H1 (cell line): ENCODE results near the gene OTOS. TPM values are rescaled to one million over a fixed set of nuclear protein-coding genes. Genes with fewer than 3 reads are reported as not detected.

Source experiments
- CTCF ChIA-PET: fragments of 300-600 bp; sonication (Branson Sonifier 250); formaldehyde crosslinking; loops from one replicate; lab custom pipeline; 2021; ENCODE audit not compliant: partially characterized antibody; lab: Charles Lee
- POLR2A ChIA-PET: fragments of 300-600 bp; sonication (Branson Sonifier 250); formaldehyde crosslinking; loops from one replicate; lab custom pipeline; 2021; ENCODE audit warnings: inconsistent platforms; ENCODE audit not compliant: partially characterized antibody; lab: Charles Lee
- DNase-seq, 2 experiments: peaks; one replicate each; pipeline versions ENCODE4 v3.0.0 to v3.0.0-alpha.2; 2010 to 2022; ENCODE audit warnings: low spot score in 2 of 2, low read depth in 1 of 2, mixed read lengths in 1 of 2
- FAIRE-seq: peaks from 2 replicates; lab custom pipeline; 2011; peaks lifted over from hg19 to GRCh38; lab: Jason Lieb, UNC
- H2AFZ ChIP-seq: 2 replicates; pipeline ENCODE4 v1.8.1; 2012; ENCODE audit warnings: low read length, inconsistent platforms
- H2AK5ac ChIP-seq: 2 replicates; pipeline ENCODE4 v1.6.1; 2013; ENCODE audit warnings: low read depth, low read length
- H2BK120ac ChIP-seq: replicated peaks from 2 replicates; pipeline ENCODE3; 2013; ENCODE audit warnings: low read depth, low read length, inconsistent platforms
- H2BK12ac ChIP-seq: 2 replicates; pipeline ENCODE4 v1.6.1; 2013; ENCODE audit warnings: low read depth, low read length
- H2BK15ac ChIP-seq: 2 replicates; pipeline ENCODE4 v1.6.1; 2013; ENCODE audit warnings: low read length
- H2BK20ac ChIP-seq: 2 replicates; pipeline ENCODE4 v1.6.1; 2013; ENCODE audit warnings: low read length
- H2BK5ac ChIP-seq: 2 replicates; pipeline ENCODE4 v1.6.1; 2013; ENCODE audit warnings: low read depth, low read length
- H3K14ac ChIP-seq: 2 replicates; pipeline ENCODE4 v1.6.1; 2013; ENCODE audit warnings: inconsistent platforms; ENCODE audit not compliant: insufficient read length
- H3K18ac ChIP-seq: 2 replicates; pipeline ENCODE4 v1.6.1; 2013; ENCODE audit warnings: low read length; ENCODE audit errors: extremely low read depth
- H3K23ac ChIP-seq: 2 replicates; pipeline ENCODE4 v1.6.1; 2013; ENCODE audit warnings: inconsistent platforms; ENCODE audit not compliant: insufficient read length
- H3K23me2 ChIP-seq: 2 replicates; pipeline ENCODE4 v1.6.1; 2013; ENCODE audit warnings: low read depth, low read length
- H3K27ac ChIP-seq: 2 replicates; pipeline ENCODE4 v1.6.1; 2011; ENCODE audit warnings: low read depth, low read length, inconsistent platforms
- H3K27me3 ChIP-seq, 4 experiments: replicated peaks in 1 of 4; 1 replicate in 1 of 4; 2 replicates in 3 of 4; pipeline versions ENCODE4 v1.6.1 to v1.8.1; 2011 to 2013; ENCODE audit warnings: low read length in 3 of 4, mild to moderate bottlenecking in 3 of 4, inconsistent platforms in 2 of 4, mixed read lengths in 2 of 4, moderate library complexity in 1 of 4; ENCODE audit not compliant: control insufficient read depth in 3 of 4, insufficient read depth in 3 of 4; ENCODE audit errors: extremely low read depth in 1 of 4
- H3K36me3 ChIP-seq, 4 experiments: 2 replicates each; pipeline versions ENCODE4 v1.6.1 to v1.8.1; 2011 to 2013; ENCODE audit warnings: mild to moderate bottlenecking in 4 of 4, low read length in 3 of 4, moderate library complexity in 2 of 4, control low read depth in 1 of 4, inconsistent platforms in 1 of 4; ENCODE audit not compliant: insufficient read depth in 4 of 4, control insufficient read depth in 2 of 4
- H3K4ac ChIP-seq: replicated peaks from 2 replicates; pipeline ENCODE3; 2013; ENCODE audit warnings: low read length, low read depth, mixed read lengths, inconsistent platforms; ENCODE audit not compliant: insufficient read length
- H3K4me1 ChIP-seq, 4 experiments: replicated peaks in 1 of 4; 1 replicate in 1 of 4; 2 replicates in 3 of 4; pipeline versions ENCODE4 v1.6.1 to v1.8.1; 2011 to 2013; ENCODE audit warnings: low read length in 3 of 4, inconsistent platforms in 2 of 4, mixed read lengths in 1 of 4; ENCODE audit not compliant: insufficient read depth in 4 of 4, control insufficient read depth in 3 of 4
- H3K4me2 ChIP-seq, 2 experiments: 2 replicates each; pipeline versions ENCODE4 v1.6.1 to v1.8.1; 2011 to 2013; ENCODE audit warnings: low read depth in 2 of 2, low read length in 2 of 2, control low read depth in 1 of 2, inconsistent platforms in 1 of 2, mild to moderate bottlenecking in 1 of 2; ENCODE audit not compliant: insufficient read depth in 1 of 2
- H3K4me3 ChIP-seq, 4 experiments: fragments of 200-600, 300-600 bp in 1 of 4; sonication (generic), shearing (Covaris generic), sonication (Bioruptor Twin) in 1 of 4; 2 replicates each; pipeline versions ENCODE4 v1.5.1 to v1.8.1; 2011 to 2016; ENCODE audit warnings: low read length in 4 of 4, low read depth in 3 of 4, control low read depth in 2 of 4, inconsistent platforms in 2 of 4, mild to moderate bottlenecking in 2 of 4, mixed read lengths in 1 of 4, moderate library complexity in 1 of 4; ENCODE audit not compliant: insufficient read depth in 2 of 4; ENCODE audit errors: extremely low read depth in 1 of 4
- H3K56ac ChIP-seq: replicated peaks from 2 replicates; pipeline ENCODE3; 2013; ENCODE audit warnings: low read depth, mild to moderate bottlenecking, mixed read lengths, low read length, inconsistent platforms; ENCODE audit not compliant: insufficient read length
- H3K79me1 ChIP-seq: 2 replicates; pipeline ENCODE4 v1.6.1; 2013; ENCODE audit warnings: low read depth, low read length, control low read depth
- H3K79me2 ChIP-seq, 2 experiments: 2 replicates each; pipeline versions ENCODE4 v1.6.1 to v1.8.1; 2012 to 2013; ENCODE audit warnings: low read length in 2 of 2, mild to moderate bottlenecking in 2 of 2, inconsistent platforms in 1 of 2; ENCODE audit not compliant: insufficient read depth in 2 of 2, control insufficient read depth in 1 of 2
- H3K9ac ChIP-seq, 4 experiments: replicated peaks in 1 of 4; 1 replicate in 1 of 4; 2 replicates in 3 of 4; pipeline versions ENCODE4 v1.6.1 to v1.8.1; 2011 to 2013; ENCODE audit warnings: low read depth in 3 of 4, low read length in 3 of 4, control low read depth in 2 of 4, mild to moderate bottlenecking in 2 of 4, moderate library complexity in 2 of 4, inconsistent platforms in 1 of 4; ENCODE audit errors: extremely low read depth in 1 of 4
- H3K9me3 ChIP-seq, 2 experiments: 2 replicates each; pipeline versions ENCODE4 v1.6.1 to v1.8.1; 2012 to 2013; ENCODE audit warnings: mild to moderate bottlenecking in 2 of 2, moderate library complexity in 2 of 2, control low read depth in 1 of 2, inconsistent platforms in 1 of 2, low read depth in 1 of 2, low read length in 1 of 2, mixed read lengths in 1 of 2; ENCODE audit not compliant: insufficient read depth in 2 of 2
- H4K20me1 ChIP-seq, 2 experiments: replicated peaks in 1 of 2; 2 replicates each; pipeline versions ENCODE3 to v1.8.1; 2011 to 2013; ENCODE audit warnings: inconsistent platforms in 2 of 2, low read length in 2 of 2, mild to moderate bottlenecking in 1 of 2; ENCODE audit not compliant: insufficient read depth in 2 of 2, control insufficient read depth in 1 of 2
- H4K5ac ChIP-seq: 2 replicates; pipeline ENCODE4 v1.6.1; 2013; ENCODE audit warnings: low read length, low read depth, mixed read lengths, inconsistent platforms; ENCODE audit not compliant: insufficient read length
- H4K8ac ChIP-seq: 2 replicates; pipeline ENCODE4 v1.8.0; 2013; ENCODE audit warnings: mild to moderate bottlenecking, moderate library complexity, low read length, inconsistent platforms; ENCODE audit not compliant: insufficient read depth; ENCODE audit errors: extremely low read depth
- H4K91ac ChIP-seq: replicated peaks from 2 replicates; pipeline ENCODE3; 2013; ENCODE audit warnings: low read length, mixed read lengths, inconsistent platforms; ENCODE audit not compliant: insufficient read length
- EGR1 ChIP-seq: IDR thresholded peaks from 2 replicates; pipeline ENCODE4 v1.6.1; 2011; ENCODE audit warnings: low read depth, low read length, borderline replicate concordance
- TCF12 ChIP-seq: IDR thresholded peaks from 2 replicates; pipeline ENCODE4 v1.6.1; 2011; ENCODE audit warnings: low read depth, mild to moderate bottlenecking, low read length
- WGBS, 2 experiments: shearing (Covaris generic) in 1 of 2; methylation state at CpG; one replicate each; pipeline versions ENCODE4 v1.1.6 to v1.1.7; 2013 to 2015; ENCODE audit warnings: low lambda C conversion rate in 2 of 2, mixed read lengths in 2 of 2, inconsistent platforms in 1 of 2, low coverage in 1 of 2, missing lambda C conversion rate in 1 of 2; ENCODE audit not compliant: insufficient replicate concordance in 2 of 2, insufficient coverage in 1 of 2, insufficient read length in 1 of 2; ENCODE audit errors: extremely low coverage in 1 of 2, missing lambda C conversion rate in 1 of 2; 5-methylcytosine and 5-hydroxymethylcytosine counted together
- polyA plus RNA-seq, 7 experiments: library from polyadenylated mRNA; depleted of rRNA in 3 of 7; stranded (reverse) in 5 of 7; unstranded in 2 of 7; fragments of >200 nt in 5 of 7; fragments of 200-250 nt in 2 of 7; gene quantifications; 1 replicate in 5 of 7; 2 replicates in 1 of 7; 4 replicates in 1 of 7; pipeline versions ENCODE4 v1.2.1 to v1.2.3, GENCODE V29; 2011 to 2013; ENCODE audit warnings: missing spikeins in 2 of 7, mixed read lengths in 2 of 7
- total RNA-seq: library from RNA; stranded (reverse); fragmentation: NEBNext Ultra II Directional; extraction: Animal tissue kit (Norgen Biotek cat#: 25700); gene quantifications from 2 replicates; pipeline ENCODE4 v1.2.1, GENCODE V29; 2021

OTOS gene
- total and polyA plus RNA-seq, 2 of the 8 experiments (the other 6 are each of a cell fraction or from before 2014, with no cell fraction given): 0.17 TPM; not detected in 1

GRCh38 chr2:240142859-240143258 is 2.4 kb upstream of the OTOS start:
- H4K5ac ChIP-seq: no peak overlapping the region
- H3K27ac ChIP-seq: no peak overlapping the region
- no peak for DNase-seq
- H3K4me2 ChIP-seq: no peak overlapping the region
- H2BK12ac ChIP-seq: no peak overlapping the region
- H3K4me3 ChIP-seq: no peak overlapping the region
- no peak overlapping the region for H2BK5ac ChIP-seq
- no peak overlapping the region for H4K8ac ChIP-seq
- H3K56ac ChIP-seq: no peak overlapping the region
- TF ChIP-seq EGR1 (no peak), TCF12 (no peak)
- H2AFZ ChIP-seq: no peak overlapping the region
- ChIA-PET POLR2A (interaction anchor here (1.5 kb wide), 1 partner anchor 10 kb away, joined by 4 read pairs; no protein-coding TSS in a partner anchor), CTCF (interaction anchor here (0.7 to 3.4 kb wide), 13 partner anchors 10 to 762 kb away, joined by 3 to 23 read pairs (median 4); partner anchors contain the start of gene OR6B2)
- H4K20me1 ChIP-seq: peaks cover 0 to 10% of the 10 kb centered on the region in 2 experiments
- no peak overlapping the region for H2BK20ac ChIP-seq
- H2BK120ac ChIP-seq: no peak overlapping the region
- peaks cover 0 to 14% (median 10%) of the 10 kb centered on the region in 4 experiments; a peak in 6 of 7 replicates for H3K4me1 ChIP-seq
- H3K18ac ChIP-seq: no peak overlapping the region
- H3K9me3 ChIP-seq: peaks cover 0 to 5% of the 10 kb centered on the region in 2 experiments; a peak in 1 of 4 replicates
- H2BK15ac ChIP-seq: no peak overlapping the region
- no peaks in the 10 kb centered on the region; a peak in 1 of 8 replicates for H3K36me3 ChIP-seq
- H2AK5ac ChIP-seq: no peak overlapping the region
- H3K79me2 ChIP-seq: no peaks in the 10 kb centered on the region
- H4K91ac ChIP-seq: peak overlapping the region; percentile 74
- no peak overlapping the region for H3K23ac ChIP-seq
- H3K9ac ChIP-seq: no peak overlapping the region
- peaks cover 6% of the 10 kb centered on the region; the same call in 1 of the 2 replicates for H3K23me2 ChIP-seq
- no peak for FAIRE-seq
- no peak overlapping the region for H3K14ac ChIP-seq
- no peaks in the 10 kb centered on the region for H3K79me1 ChIP-seq
- no peak overlapping the region for H3K4ac ChIP-seq
- 92% methylated on average over 5 of the region's 5 CpGs; no CpG with 5 or more reads in 1 of the 2 experiments for WGBS, 2 experiments
- H3K27me3 ChIP-seq: no peaks in the 10 kb centered on the region
